WTC11 (cell line): Measurements from ENCODE around the gene PARD3B. TPM values are rescaled to one million over a fixed set of nuclear protein-coding genes. Genes with fewer than 3 reads are reported as not detected.

Experiments
- ATAC-seq: fragments of 200-7000 bp; cut with Tn5 transposase; 2 replicates; pipeline ENCODE4 v1.10.0; 2021; ENCODE audit warnings: mild to moderate bottlenecking, moderate library complexity
- CTCF ChIA-PET: fragments of 300-600 bp; sonication (Branson Sonifier 250); formaldehyde crosslinking; loops from one replicate; lab custom pipeline; 2021; ENCODE audit warnings: antibody characterized with exemption; lab: Charles Lee
- POLR2A ChIA-PET: fragments of 350-600 bp; sonication (Branson Sonifier 250); formaldehyde crosslinking; loops from one replicate; lab custom pipeline; 2021; ENCODE audit warnings: antibody characterized with exemption; lab: Charles Lee
- DNase-seq: peaks from one replicate; pipeline ENCODE4 v3.0.0; 2021; ENCODE audit warnings: low spot score
- H3K27ac Mint-ChIP-seq: 2 replicates; pipeline ENCODE4 v1.8.0; 2021; ENCODE audit warnings: mixed read lengths
- H3K27me3 Mint-ChIP-seq: 2 replicates; pipeline ENCODE4 v1.8.0; 2021; ENCODE audit warnings: low read depth, mild to moderate bottlenecking, moderate library complexity, mixed read lengths
- H3K36me3 Mint-ChIP-seq: 2 replicates; pipeline ENCODE4 v1.8.0; 2021; ENCODE audit warnings: mixed read lengths
- H3K4me1 Mint-ChIP-seq: 2 replicates; pipeline ENCODE4 v1.8.0; 2022; ENCODE audit warnings: mixed read lengths
- H3K4me3 Mint-ChIP-seq: 2 replicates; pipeline ENCODE4 v1.8.0; 2021; ENCODE audit warnings: mild to moderate bottlenecking, moderate library complexity, mixed read lengths
- H3K9me3 Mint-ChIP-seq: 2 replicates; pipeline ENCODE4 v1.8.0; 2021; ENCODE audit warnings: mixed read lengths
- ATF3 ChIP-seq: sonication (generic); formaldehyde crosslinking; conservative IDR thresholded peaks from 2 replicates; pipeline ENCODE4 v1.8.1; 2022; ENCODE audit warnings: mild to moderate bottlenecking, missing genetic modification reagents
- ATF6 ChIP-seq: sonication (generic); formaldehyde crosslinking; IDR thresholded peaks from 2 replicates; pipeline ENCODE4 v1.8.1; 2023; ENCODE audit warnings: mild to moderate bottlenecking, missing genetic modification reagents
- CBFB ChIP-seq: sonication (generic); formaldehyde crosslinking; IDR thresholded peaks from 2 replicates; pipeline ENCODE4 v1.8.1; 2022; ENCODE audit warnings: mild to moderate bottlenecking, low read depth, missing genetic modification reagents
- ELF4 ChIP-seq: sonication (generic); formaldehyde crosslinking; IDR thresholded peaks from 2 replicates; pipeline ENCODE4 v1.8.1; 2022; ENCODE audit warnings: low read depth, mild to moderate bottlenecking, moderate library complexity, missing genetic modification reagents
- ERG ChIP-seq: fragments of 250-450 bp; sonication (Bioruptor Pico); IDR thresholded peaks from 2 replicates; pipeline ENCODE4 v1.8.0; 2021; ENCODE audit warnings: mild to moderate bottlenecking
- GABPB1 ChIP-seq: sonication (generic); formaldehyde crosslinking; IDR thresholded peaks from 2 replicates; pipeline ENCODE4 v1.8.1; 2023; ENCODE audit warnings: mild to moderate bottlenecking, missing genetic modification reagents
- GRHL2 ChIP-seq: fragments of 250-450 bp; sonication (Bioruptor Pico); IDR thresholded peaks from 2 replicates; pipeline ENCODE4 v1.8.0; 2022; ENCODE audit warnings: mild to moderate bottlenecking, moderate library complexity; ENCODE audit not compliant: insufficient replicate concordance, severe bottlenecking
- HMGXB4 ChIP-seq: sonication (generic); formaldehyde crosslinking; IDR thresholded peaks from 2 replicates; pipeline ENCODE4 v1.8.1; 2023; ENCODE audit warnings: mild to moderate bottlenecking, moderate library complexity, missing genetic modification reagents
- MYBL2 ChIP-seq: sonication (generic); formaldehyde crosslinking; IDR thresholded peaks from 2 replicates; pipeline ENCODE4 v1.8.1; 2023; ENCODE audit warnings: mild to moderate bottlenecking, moderate library complexity, missing genetic modification reagents
- NR3C1 ChIP-seq: sonication (generic); formaldehyde crosslinking; conservative IDR thresholded peaks from 2 replicates; pipeline ENCODE4 v1.8.1; 2023; ENCODE audit warnings: low read depth, mild to moderate bottlenecking, missing genetic modification reagents
- OVOL2 ChIP-seq: fragments of 250-450 bp; sonication (Bioruptor Pico); IDR thresholded peaks from 2 replicates; pipeline ENCODE4 v1.9.0; 2021; ENCODE audit warnings: mild to moderate bottlenecking, borderline replicate concordance
- TP53 ChIP-seq: sonication (generic); formaldehyde crosslinking; IDR thresholded peaks from 2 replicates; pipeline ENCODE4 v1.8.1; 2023; ENCODE audit warnings: mild to moderate bottlenecking, missing genetic modification reagents
- ZMAT4 ChIP-seq: fragments of 250-450 bp; sonication (Bioruptor Pico); IDR thresholded peaks from 2 replicates; pipeline ENCODE4 v1.9.0; 2021; ENCODE audit warnings: mild to moderate bottlenecking
- ZNF138 ChIP-seq: sonication (generic); formaldehyde crosslinking; conservative IDR thresholded peaks from 2 replicates; pipeline ENCODE4 v1.8.1; 2022; ENCODE audit warnings: mild to moderate bottlenecking, moderate library complexity, missing genetic modification reagents
- ZNF396 ChIP-seq: fragments of 250-450 bp; sonication (Bioruptor Pico); IDR thresholded peaks from 2 replicates; pipeline ENCODE4 v1.8.0; 2021; ENCODE audit warnings: mild to moderate bottlenecking, moderate library complexity, borderline replicate concordance
- ZNF425 ChIP-seq: fragments of 250-450 bp; sonication (Bioruptor Pico); conservative IDR thresholded peaks from 2 replicates; pipeline ENCODE4 v1.9.0; 2021; ENCODE audit warnings: mild to moderate bottlenecking
- ZNF671 ChIP-seq: fragments of 250-450 bp; sonication (Bioruptor Pico); IDR thresholded peaks from 2 replicates; pipeline ENCODE4 v1.8.0; 2021; ENCODE audit warnings: mild to moderate bottlenecking
- total RNA-seq: library from RNA; stranded (reverse); gene quantifications from 3 replicates; pipeline ENCODE4 v1.2.3, GENCODE V29; 2021
- TF ChIP-seq, protein P1 (sequence below): sonication (generic); formaldehyde crosslinking; IDR thresholded peaks from 2 replicates; pipeline ENCODE4 v1.8.0; 2023; ENCODE audit warnings: missing genetic modification reagents
- TF ChIP-seq, protein P2 (sequence below): sonication (generic); formaldehyde crosslinking; IDR thresholded peaks from 2 replicates; pipeline ENCODE4 v1.8.0; 2023; ENCODE audit warnings: missing genetic modification reagents, mild to moderate bottlenecking, borderline replicate concordance

Gene PARD3B
- total RNA-seq, 1 experiment from 2014 or later = 5.6 TPM

- POLR2A ChIA-PET = no interaction called here
- H3K4me1 Mint-ChIP-seq = no peaks in the 10 kb centered on the region
- ATAC-seq = no peak
- TF ChIP-seq MYBL2 (CRISPR knock-in tag) (no peak), ZNF396 (CRISPR knock-in tag) (no peak), CBFB (CRISPR knock-in tag) (no peak), ZNF425 (CRISPR knock-in tag) (no peak), ATF3 (CRISPR knock-in tag) (no peak), HMGXB4 (CRISPR knock-in tag) (no peak), TP53 (CRISPR knock-in tag) (no peak), GRHL2 (CRISPR knock-in tag) (no peak), ERG (CRISPR knock-in tag) (no peak), ZMAT4 (CRISPR knock-in tag) (no peak), ATF6 (CRISPR knock-in tag) (no peak), OVOL2 (CRISPR knock-in tag) (no peak), GABPB1 (no peak), NR3C1 (CRISPR knock-in tag) (no peak), ZNF138 (CRISPR knock-in tag) (no peak), ELF4 (CRISPR knock-in tag) (no peak), ZNF671 (CRISPR knock-in tag) (no peak)
- TF ChIP-seq, protein P1, sequence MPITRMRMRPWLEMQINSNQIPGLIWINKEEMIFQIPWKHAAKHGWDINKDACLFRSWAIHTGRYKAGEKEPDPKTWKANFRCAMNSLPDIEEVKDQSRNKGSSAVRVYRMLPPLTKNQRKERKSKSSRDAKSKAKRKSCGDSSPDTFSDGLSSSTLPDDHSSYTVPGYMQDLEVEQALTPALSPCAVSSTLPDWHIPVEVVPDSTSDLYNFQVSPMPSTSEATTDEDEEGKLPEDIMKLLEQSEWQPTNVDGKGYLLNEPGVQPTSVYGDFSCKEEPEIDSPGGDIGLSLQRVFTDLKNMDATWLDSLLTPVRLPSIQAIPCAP (CRISPR knock-in tag) = no peak
- TF ChIP-seq, protein P2, sequence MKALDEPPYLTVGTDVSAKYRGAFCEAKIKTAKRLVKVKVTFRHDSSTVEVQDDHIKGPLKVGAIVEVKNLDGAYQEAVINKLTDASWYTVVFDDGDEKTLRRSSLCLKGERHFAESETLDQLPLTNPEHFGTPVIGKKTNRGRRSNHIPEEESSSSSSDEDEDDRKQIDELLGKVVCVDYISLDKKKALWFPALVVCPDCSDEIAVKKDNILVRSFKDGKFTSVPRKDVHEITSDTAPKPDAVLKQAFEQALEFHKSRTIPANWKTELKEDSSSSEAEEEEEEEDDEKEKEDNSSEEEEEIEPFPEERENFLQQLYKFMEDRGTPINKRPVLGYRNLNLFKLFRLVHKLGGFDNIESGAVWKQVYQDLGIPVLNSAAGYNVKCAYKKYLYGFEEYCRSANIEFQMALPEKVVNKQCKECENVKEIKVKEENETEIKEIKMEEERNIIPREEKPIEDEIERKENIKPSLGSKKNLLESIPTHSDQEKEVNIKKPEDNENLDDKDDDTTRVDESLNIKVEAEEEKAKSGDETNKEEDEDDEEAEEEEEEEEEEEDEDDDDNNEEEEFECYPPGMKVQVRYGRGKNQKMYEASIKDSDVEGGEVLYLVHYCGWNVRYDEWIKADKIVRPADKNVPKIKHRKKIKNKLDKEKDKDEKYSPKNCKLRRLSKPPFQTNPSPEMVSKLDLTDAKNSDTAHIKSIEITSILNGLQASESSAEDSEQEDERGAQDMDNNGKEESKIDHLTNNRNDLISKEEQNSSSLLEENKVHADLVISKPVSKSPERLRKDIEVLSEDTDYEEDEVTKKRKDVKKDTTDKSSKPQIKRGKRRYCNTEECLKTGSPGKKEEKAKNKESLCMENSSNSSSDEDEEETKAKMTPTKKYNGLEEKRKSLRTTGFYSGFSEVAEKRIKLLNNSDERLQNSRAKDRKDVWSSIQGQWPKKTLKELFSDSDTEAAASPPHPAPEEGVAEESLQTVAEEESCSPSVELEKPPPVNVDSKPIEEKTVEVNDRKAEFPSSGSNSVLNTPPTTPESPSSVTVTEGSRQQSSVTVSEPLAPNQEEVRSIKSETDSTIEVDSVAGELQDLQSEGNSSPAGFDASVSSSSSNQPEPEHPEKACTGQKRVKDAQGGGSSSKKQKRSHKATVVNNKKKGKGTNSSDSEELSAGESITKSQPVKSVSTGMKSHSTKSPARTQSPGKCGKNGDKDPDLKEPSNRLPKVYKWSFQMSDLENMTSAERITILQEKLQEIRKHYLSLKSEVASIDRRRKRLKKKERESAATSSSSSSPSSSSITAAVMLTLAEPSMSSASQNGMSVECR (CRISPR knock-in tag) = no peak
- TF ChIP-seq, all 79 proteins: peak for 0
- no peaks in the 10 kb centered on the region for H3K27me3 Mint-ChIP-seq
- no peak overlapping the region for H3K27ac Mint-ChIP-seq
- no peaks in the 10 kb centered on the region for H3K9me3 Mint-ChIP-seq
- no peak overlapping the region for H3K4me3 Mint-ChIP-seq
- CTCF ChIA-PET = no interaction called here
- no peak for DNase-seq
- H3K36me3 Mint-ChIP-seq = no peaks in the 10 kb centered on the region
Measured at GRCh38 chr2:204796581-204796980, 251.3 kb downstream of the PARD3B start.
